OCI-LY7 (cell line): ENCODE data around the gene PRR14. TPM values are rescaled to one million over a fixed set of nuclear protein-coding genes. Genes with fewer than 3 reads are reported as not detected.

Experiments used
- BruUV-seq: library from RNA; stranded (reverse); fragments of 400-500 nt; replicated peaks from 2 replicates; lab custom pipeline; 2021; lab: Mats Ljungman, UMichigan
- CTCF ChIA-PET: fragments of 300-600 bp; sonication (Branson Sonifier 250); formaldehyde crosslinking; loops from one replicate; lab custom pipeline; 2022; ENCODE audit warnings: antibody characterized with exemption; ENCODE audit not compliant: unreplicated experiment; lab: Charles Lee
- POLR2A ChIA-PET: fragments of 300-600 bp; sonication (Branson Sonifier 250); formaldehyde crosslinking; loops from one replicate; lab custom pipeline; 2022; ENCODE audit warnings: antibody characterized with exemption; lab: Charles Lee
- DNase-seq: peaks from one replicate; pipeline ENCODE4 v3.0.0-alpha.2; 2015; ENCODE audit warnings: low spot score
- H2AFZ ChIP-seq: fragments of 200-600 bp; sonication (generic), shearing (Covaris generic); 2 replicates; pipeline ENCODE4 v1.6.1; 2014; ENCODE audit warnings: mild to moderate bottlenecking, antibody characterized with exemption, low read length, moderate library complexity
- H3K27ac ChIP-seq: fragments of 200-600 bp; sonication (generic); 2 replicates; pipeline ENCODE4 v1.5.1; 2014; ENCODE audit warnings: mixed run types, low read depth, mild to moderate bottlenecking, moderate library complexity, low read length, inconsistent platforms; ENCODE audit not compliant: poor library complexity, severe bottlenecking
- H3K36me3 ChIP-seq: fragments of 200-600 bp; sonication (generic); 2 replicates; pipeline ENCODE4 v1.6.1; 2014; ENCODE audit warnings: mild to moderate bottlenecking, antibody characterized with exemption, low read length, moderate library complexity, mixed read lengths; ENCODE audit not compliant: insufficient read depth
- H3K4me1 ChIP-seq: fragments of 200-600 bp; sonication (generic); 2 replicates; pipeline ENCODE4 v1.5.1; 2014; ENCODE audit warnings: mild to moderate bottlenecking, low read length; ENCODE audit not compliant: insufficient read depth, poor library complexity, severe bottlenecking
- H3K4me2 ChIP-seq: fragments of 200-600 bp; sonication (generic); 2 replicates; pipeline ENCODE4 v1.6.1; 2014; ENCODE audit warnings: mild to moderate bottlenecking, low read length
- H3K4me3 ChIP-seq: fragments of 200-600 bp; sonication (generic); 2 replicates; pipeline ENCODE4 v1.5.1; 2014; ENCODE audit warnings: mild to moderate bottlenecking, low read depth, low read length; ENCODE audit not compliant: poor library complexity, severe bottlenecking
- H3K79me2 ChIP-seq: fragments of 200-600 bp; sonication (generic); 2 replicates; pipeline ENCODE4 v1.6.1; 2016; ENCODE audit warnings: low read depth, mild to moderate bottlenecking, low read length, moderate library complexity, mixed read lengths; ENCODE audit not compliant: insufficient read depth
- H3K9me2 ChIP-seq: fragments of 200-600 bp; sonication (generic); 2 replicates; pipeline ENCODE4 v1.6.1; 2016; ENCODE audit warnings: mild to moderate bottlenecking, low read length, mixed read lengths; ENCODE audit not compliant: insufficient read depth
- H3K9me3 ChIP-seq: fragments of 200-600 bp; sonication (generic); 2 replicates; pipeline ENCODE4 v1.6.1; 2014; ENCODE audit warnings: mild to moderate bottlenecking, mixed run types, low read length, mixed read lengths
- H4K20me1 ChIP-seq: fragments of 200-600 bp; sonication (generic); 2 replicates; pipeline ENCODE4 v1.6.1; 2014; ENCODE audit warnings: mild to moderate bottlenecking, antibody characterized with exemption, low read length, moderate library complexity, mixed read lengths; ENCODE audit not compliant: insufficient read depth
- EZH2phosphoT487 ChIP-seq: fragments of 200-600 bp; sonication (generic); IDR thresholded peaks from 2 replicates; pipeline ENCODE4 v1.6.1; 2018; ENCODE audit warnings: low read depth, borderline replicate concordance, mild to moderate bottlenecking, mixed run types, antibody characterized with exemption, low read length, moderate library complexity, mixed read lengths
- intact Hi-C: fragments of 100-400 bp; cut with micrococcal nuclease; formaldehyde crosslinking; loops from one replicate; pipeline ENCODE4 v1.10.0; 2022; ENCODE audit not compliant: unreplicated experiment
- small RNA-seq: library from RNA; depleted of rRNA; stranded (forward); fragments of <200 nt; gene quantifications from one replicate; pipeline ENCODE3, GENCODE V24; 2014
- total RNA-seq, 2 experiments: library from RNA; depleted of rRNA in 1 of 2; stranded (reverse); fragments of >200 nt in 1 of 2; shearing (Covaris generic) in 1 of 2; gene quantifications; 2 replicates each; pipeline ENCODE4 v1.2.3, GENCODE V29; 2014 to 2022
- TF ChIP-seq, protein P1 (sequence below): fragments of 200-600 bp; sonication (generic); conservative IDR thresholded peaks from 2 replicates; pipeline ENCODE4 v1.5.1; 2014; ENCODE audit warnings: mild to moderate bottlenecking, antibody characterized with exemption, low read length, moderate library complexity, mixed read lengths

The PRR14 gene
- total RNA-seq, 2 experiments from 2014 or later = 33.2 to 75.5 TPM

DNA sequence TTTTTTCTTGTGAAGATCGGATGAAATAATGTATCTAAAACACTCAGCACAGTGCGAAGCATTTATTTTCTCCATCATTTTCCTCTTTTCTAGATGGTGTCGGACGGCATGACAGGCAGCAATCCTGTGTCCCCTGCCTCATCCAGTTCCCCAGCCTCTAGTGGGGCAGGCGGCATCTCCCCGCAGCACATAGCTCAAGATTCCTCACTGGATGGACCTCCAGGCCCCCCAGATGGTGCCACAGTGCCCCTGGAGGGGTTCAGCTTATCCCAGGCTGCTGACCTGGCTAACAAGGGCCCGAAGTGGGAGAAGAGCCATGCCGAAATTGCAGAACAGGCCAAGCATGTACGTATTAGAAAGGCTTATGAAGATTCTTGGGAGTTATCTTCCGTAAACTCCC, 53.2 kb downstream of the PRR14 start:
- Histone ChIP-seq H2AFZ (no peak overlapping the region), H3K9me2 (no peaks in the 10 kb centered on the region), H3K27ac (no peak overlapping the region), H3K4me2 (no peak overlapping the region), H3K9me3 (no peaks in the 10 kb centered on the region), H3K4me1 (peaks cover 14% of the 10 kb centered on the region), H4K20me1 (no peaks in the 10 kb centered on the region; the same call in 1 of the 2 replicates), H3K36me3 (peaks cover 93% of the 10 kb centered on the region), H3K79me2 (peaks cover 28% of the 10 kb centered on the region), H3K4me3 (no peak overlapping the region)
- intact Hi-C loops = no loop called here
- DNase-seq = no peak
- BruUV-seq = no TSS peak
- CTCF ChIA-PET = no interaction called here
- no peak for TF ChIP-seq EZH2phosphoT487
- TF ChIP-seq, protein P1, sequence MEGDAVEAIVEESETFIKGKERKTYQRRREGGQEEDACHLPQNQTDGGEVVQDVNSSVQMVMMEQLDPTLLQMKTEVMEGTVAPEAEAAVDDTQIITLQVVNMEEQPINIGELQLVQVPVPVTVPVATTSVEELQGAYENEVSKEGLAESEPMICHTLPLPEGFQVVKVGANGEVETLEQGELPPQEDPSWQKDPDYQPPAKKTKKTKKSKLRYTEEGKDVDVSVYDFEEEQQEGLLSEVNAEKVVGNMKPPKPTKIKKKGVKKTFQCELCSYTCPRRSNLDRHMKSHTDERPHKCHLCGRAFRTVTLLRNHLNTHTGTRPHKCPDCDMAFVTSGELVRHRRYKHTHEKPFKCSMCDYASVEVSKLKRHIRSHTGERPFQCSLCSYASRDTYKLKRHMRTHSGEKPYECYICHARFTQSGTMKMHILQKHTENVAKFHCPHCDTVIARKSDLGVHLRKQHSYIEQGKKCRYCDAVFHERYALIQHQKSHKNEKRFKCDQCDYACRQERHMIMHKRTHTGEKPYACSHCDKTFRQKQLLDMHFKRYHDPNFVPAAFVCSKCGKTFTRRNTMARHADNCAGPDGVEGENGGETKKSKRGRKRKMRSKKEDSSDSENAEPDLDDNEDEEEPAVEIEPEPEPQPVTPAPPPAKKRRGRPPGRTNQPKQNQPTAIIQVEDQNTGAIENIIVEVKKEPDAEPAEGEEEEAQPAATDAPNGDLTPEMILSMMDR = no peak
- POLR2A ChIA-PET = interaction anchor here (0.5 kb wide), 1 partner anchor 14 kb away, joined by 3 read pairs; no protein-coding TSS in a partner anchor

Small RNAs within 50 kb of the gene (small RNA-seq; reads per million reads assigned to genes)
- gene AC093249.1 = not detected
- gene RNU6-1043P = not detected
- gene RNU6-416P = not detected

Other genes with a start within 250 kb of the PRR14 start
- gene ZNF771, start 243.4 kb upstream of the PRR14 start, total RNA-seq (2014; rRNA removed; shearing (Covaris generic)) = 6.4 and 11.3 TPM in 2 replicates
- 9.2 and 10.8 TPM in 2 replicates for gene ZNF771, start 243.4 kb upstream of the PRR14 start, total RNA-seq (2022)
- gene DCTPP1, start 220.9 kb upstream of the PRR14 start, total RNA-seq (2014; rRNA removed; shearing (Covaris generic)) = 90.2 and 92.5 TPM in 2 replicates
- 80.0 and 93.8 TPM in 2 replicates for gene DCTPP1, start 220.9 kb upstream of the PRR14 start, total RNA-seq (2022)
- 14.4 and 15.3 TPM in 2 replicates for gene SEPHS2, start 205.1 kb upstream of the PRR14 start, total RNA-seq (2014; rRNA removed; shearing (Covaris generic))
- 59.6 and 64.2 TPM in 2 replicates for gene SEPHS2, start 205.1 kb upstream of the PRR14 start, total RNA-seq (2022)
- 30.7 and 40.2 TPM in 2 replicates for gene ITGAL, start 178.2 kb upstream of the PRR14 start, total RNA-seq (2014; rRNA removed; shearing (Covaris generic))
- gene ITGAL, start 178.2 kb upstream of the PRR14 start, total RNA-seq (2022) = 125 and 140 TPM in 2 replicates
- gene ZNF768, start 124.4 kb upstream of the PRR14 start, total RNA-seq (2014; rRNA removed; shearing (Covaris generic)) = 43.4 and 63.7 TPM in 2 replicates
- gene ZNF768, start 124.4 kb upstream of the PRR14 start, total RNA-seq (2022) = 38.3 and 42.9 TPM in 2 replicates
- 15.7 and 22.2 TPM in 2 replicates for gene ZNF747, start 116.1 kb upstream of the PRR14 start, total RNA-seq (2014; rRNA removed; shearing (Covaris generic))
- 17.2 and 20.8 TPM in 2 replicates for gene ZNF747, start 116.1 kb upstream of the PRR14 start, total RNA-seq (2022)
- 10.5 and 14.6 TPM in 2 replicates for gene ZNF764, start 92.6 kb upstream of the PRR14 start, total RNA-seq (2014; rRNA removed; shearing (Covaris generic))
- 12.8 and 13.8 TPM in 2 replicates for gene ZNF764, start 92.6 kb upstream of the PRR14 start, total RNA-seq (2022)
- 17.5 and 19.8 TPM in 2 replicates for gene ZNF688, start 79.2 kb upstream of the PRR14 start, total RNA-seq (2014; rRNA removed; shearing (Covaris generic))
- gene ZNF688, start 79.2 kb upstream of the PRR14 start, total RNA-seq (2022) = 15.0 and 15.3 TPM in 2 replicates
- gene ZNF785, start 65.3 kb upstream of the PRR14 start, total RNA-seq (2014; rRNA removed; shearing (Covaris generic)) = 6.8 and 9.3 TPM in 2 replicates
- 4.1 and 4.6 TPM in 2 replicates for gene ZNF785, start 65.3 kb upstream of the PRR14 start, total RNA-seq (2022)
- gene ZNF689, start 40.6 kb upstream of the PRR14 start, total RNA-seq (2014; rRNA removed; shearing (Covaris generic)) = 13.1 and 15.0 TPM in 2 replicates
- 15.5 and 16.7 TPM in 2 replicates for gene ZNF689, start 40.6 kb upstream of the PRR14 start, total RNA-seq (2022)
- gene FBRS, start 7.5 kb downstream of the PRR14 start, total RNA-seq (2014; rRNA removed; shearing (Covaris generic)) = 31.8 and 36.8 TPM in 2 replicates
- gene FBRS, start 7.5 kb downstream of the PRR14 start, total RNA-seq (2022) = 89.8 and 97.5 TPM in 2 replicates
- gene SRCAP, start 48.2 kb downstream of the PRR14 start, total RNA-seq (2014; rRNA removed; shearing (Covaris generic)) = 15.6 and 41.8 TPM in 2 replicates
- 92.6 and 93.7 TPM in 2 replicates for gene SRCAP, start 48.2 kb downstream of the PRR14 start, total RNA-seq (2022)
- 37.6 and 40.5 TPM in 2 replicates for gene PHKG2, start 97.5 kb downstream of the PRR14 start, total RNA-seq (2014; rRNA removed; shearing (Covaris generic))
- 41.9 and 46.5 TPM in 2 replicates for gene PHKG2, start 97.5 kb downstream of the PRR14 start, total RNA-seq (2022)
- gene CFAP119, start 111.1 kb downstream of the PRR14 start, total RNA-seq (2014; rRNA removed; shearing (Covaris generic)) = 20.7 and 27.4 TPM in 2 replicates
- 25.0 and 27.4 TPM in 2 replicates for gene CFAP119, start 111.1 kb downstream of the PRR14 start, total RNA-seq (2022)
- gene RNF40, start 111.4 kb downstream of the PRR14 start, total RNA-seq (2014; rRNA removed; shearing (Covaris generic)) = 54.8 and 70.5 TPM in 2 replicates
- 108 and 120 TPM in 2 replicates for gene RNF40, start 111.4 kb downstream of the PRR14 start, total RNA-seq (2022)
- 1.9 and 2.5 TPM in 2 replicates for gene ZNF629, start 136.2 kb downstream of the PRR14 start, total RNA-seq (2014; rRNA removed; shearing (Covaris generic))
- 1.0 and 1.1 TPM in 2 replicates for gene ZNF629, start 136.2 kb downstream of the PRR14 start, total RNA-seq (2022)
- 17.8 and 20.6 TPM in 2 replicates for gene BCL7C, start 243.1 kb downstream of the PRR14 start, total RNA-seq (2014; rRNA removed; shearing (Covaris generic))
- gene BCL7C, start 243.1 kb downstream of the PRR14 start, total RNA-seq (2022) = 11.0 and 11.5 TPM in 2 replicates
- gene CTF1, start 245.7 kb downstream of the PRR14 start, total RNA-seq (2014; rRNA removed; shearing (Covaris generic)) = 0.09 and 0.21 TPM in 2 replicates
- 0.46 and 0.68 TPM in 2 replicates for gene CTF1, start 245.7 kb downstream of the PRR14 start, total RNA-seq (2022)